Thoracic aorta (tissue), 2 donors: ENCODE results near the gene ZFYVE28. TPM values are rescaled to one million over a fixed set of nuclear protein-coding genes. Genes with fewer than 3 reads are reported as not detected.

ENCODE experiments used
- ATAC-seq: fragments of 150-250 bp; one replicate; pipeline ENCODE4 v1.8.0; 2017; ENCODE audit warnings: low read depth; ENCODE audit not compliant: insufficient number of reproducible peaks, low FRiP score
- DNase-seq: peaks from one replicate; pipeline ENCODE4 v3.0.0-alpha.2; 2020; ENCODE audit warnings: low spot score
- H3K27ac ChIP-seq, 2 donors: fragments of 200-600 bp; sonication (generic); 1 replicate in 1 of 2; 2 replicates in 1 of 2; pipeline ENCODE4 v1.5.1; 2016; ENCODE audit warnings: mild to moderate bottlenecking in 2 of 2, moderate library complexity in 2 of 2
- H3K27me3 ChIP-seq: fragments of 200-600 bp; sonication (generic); replicated peaks from 2 replicates; pipeline ENCODE4 v1.6.0; 2016; ENCODE audit warnings: mild to moderate bottlenecking; ENCODE audit not compliant: insufficient read depth
- H3K36me3 ChIP-seq: fragments of 200-600 bp; sonication (generic); one replicate; pipeline ENCODE4 v1.5.1; 2016
- H3K4me1 ChIP-seq, 2 donors: fragments of 200-600 bp; sonication (generic); 1 replicate in 1 of 2; 2 replicates in 1 of 2; pipeline versions ENCODE4 v1.5.1 to v1.6.0; 2016; ENCODE audit warnings: low read depth in 2 of 2, mild to moderate bottlenecking in 1 of 2; ENCODE audit not compliant: control insufficient read depth in 1 of 2
- H3K4me3 ChIP-seq: fragments of 200-600 bp; sonication (generic); 2 replicates; pipeline ENCODE4 v1.5.1; 2016; ENCODE audit warnings: mild to moderate bottlenecking
- H3K9me3 ChIP-seq: fragments of 200-600 bp; sonication (generic); 2 replicates; pipeline ENCODE4 v1.5.1; 2016
- total RNA-seq, 2 donors: library from RNA; depleted of rRNA; stranded (reverse); fragments of >200 nt; gene quantifications; one replicate each; pipeline versions ENCODE4 v1.1.0 to v1.2.3, GENCODE V29; 2016
- TF ChIP-seq, protein P1 (sequence below): fragments of 200-600 bp; sonication (generic); IDR thresholded peaks from one replicate; pipeline ENCODE4 v1.5.1; 2019; ENCODE audit warnings: antibody characterized with exemption

ZFYVE28 gene
- total RNA-seq, 2 donors from 2014 or later = 11.5 to 20.2 TPM

DNA sequence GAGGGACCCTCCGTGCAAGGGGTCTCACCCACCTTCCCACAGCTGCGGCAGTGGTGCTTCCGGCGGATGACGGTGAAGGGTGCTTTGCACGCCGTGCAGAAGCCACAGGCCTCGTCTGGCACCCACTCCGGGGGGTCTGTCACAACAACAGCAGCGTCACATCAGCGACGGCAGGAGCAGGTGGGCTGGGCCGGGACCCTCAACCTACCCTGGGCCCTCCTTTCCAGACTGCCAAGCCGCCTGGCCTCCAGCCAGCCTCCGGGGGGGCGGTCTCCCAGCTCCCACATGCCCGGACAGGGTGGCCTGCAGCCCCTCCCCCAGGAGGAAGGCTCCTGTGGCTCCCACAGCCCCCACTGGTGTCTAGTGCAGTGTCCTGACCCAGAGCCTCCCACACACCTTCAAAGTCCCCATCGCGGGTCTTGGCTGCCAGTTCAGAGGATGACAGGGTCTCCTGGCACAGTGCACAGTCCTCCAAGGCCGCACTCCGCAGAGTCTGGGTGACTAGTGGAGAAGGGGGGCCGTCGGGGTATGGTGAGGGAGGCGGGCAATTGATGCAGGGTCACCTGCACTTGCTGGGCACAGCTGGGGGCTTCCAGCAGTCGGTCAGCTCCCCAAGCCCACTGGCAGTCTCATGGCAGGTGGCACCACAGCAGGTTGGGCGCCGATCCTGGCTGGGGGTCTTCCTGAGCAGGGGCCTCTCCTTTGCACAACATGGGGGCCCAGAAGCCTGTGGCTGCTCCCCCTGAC, 147.0 kb downstream of the ZFYVE28 start:
- no peak overlapping the region for H3K27ac ChIP-seq
- H3K36me3 ChIP-seq = no peaks in the 10 kb centered on the region
- peaks cover 0 to 4% of the 10 kb centered on the region in 2 donors for H3K4me1 ChIP-seq
- no peaks in the 10 kb centered on the region for H3K27me3 ChIP-seq
- TF ChIP-seq, protein P1, sequence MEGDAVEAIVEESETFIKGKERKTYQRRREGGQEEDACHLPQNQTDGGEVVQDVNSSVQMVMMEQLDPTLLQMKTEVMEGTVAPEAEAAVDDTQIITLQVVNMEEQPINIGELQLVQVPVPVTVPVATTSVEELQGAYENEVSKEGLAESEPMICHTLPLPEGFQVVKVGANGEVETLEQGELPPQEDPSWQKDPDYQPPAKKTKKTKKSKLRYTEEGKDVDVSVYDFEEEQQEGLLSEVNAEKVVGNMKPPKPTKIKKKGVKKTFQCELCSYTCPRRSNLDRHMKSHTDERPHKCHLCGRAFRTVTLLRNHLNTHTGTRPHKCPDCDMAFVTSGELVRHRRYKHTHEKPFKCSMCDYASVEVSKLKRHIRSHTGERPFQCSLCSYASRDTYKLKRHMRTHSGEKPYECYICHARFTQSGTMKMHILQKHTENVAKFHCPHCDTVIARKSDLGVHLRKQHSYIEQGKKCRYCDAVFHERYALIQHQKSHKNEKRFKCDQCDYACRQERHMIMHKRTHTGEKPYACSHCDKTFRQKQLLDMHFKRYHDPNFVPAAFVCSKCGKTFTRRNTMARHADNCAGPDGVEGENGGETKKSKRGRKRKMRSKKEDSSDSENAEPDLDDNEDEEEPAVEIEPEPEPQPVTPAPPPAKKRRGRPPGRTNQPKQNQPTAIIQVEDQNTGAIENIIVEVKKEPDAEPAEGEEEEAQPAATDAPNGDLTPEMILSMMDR = no peak
- ATAC-seq (no peak), DNase-seq (no peak)
- H3K4me3 ChIP-seq = no peak overlapping the region
- no peaks in the 10 kb centered on the region for H3K9me3 ChIP-seq

DNA sequence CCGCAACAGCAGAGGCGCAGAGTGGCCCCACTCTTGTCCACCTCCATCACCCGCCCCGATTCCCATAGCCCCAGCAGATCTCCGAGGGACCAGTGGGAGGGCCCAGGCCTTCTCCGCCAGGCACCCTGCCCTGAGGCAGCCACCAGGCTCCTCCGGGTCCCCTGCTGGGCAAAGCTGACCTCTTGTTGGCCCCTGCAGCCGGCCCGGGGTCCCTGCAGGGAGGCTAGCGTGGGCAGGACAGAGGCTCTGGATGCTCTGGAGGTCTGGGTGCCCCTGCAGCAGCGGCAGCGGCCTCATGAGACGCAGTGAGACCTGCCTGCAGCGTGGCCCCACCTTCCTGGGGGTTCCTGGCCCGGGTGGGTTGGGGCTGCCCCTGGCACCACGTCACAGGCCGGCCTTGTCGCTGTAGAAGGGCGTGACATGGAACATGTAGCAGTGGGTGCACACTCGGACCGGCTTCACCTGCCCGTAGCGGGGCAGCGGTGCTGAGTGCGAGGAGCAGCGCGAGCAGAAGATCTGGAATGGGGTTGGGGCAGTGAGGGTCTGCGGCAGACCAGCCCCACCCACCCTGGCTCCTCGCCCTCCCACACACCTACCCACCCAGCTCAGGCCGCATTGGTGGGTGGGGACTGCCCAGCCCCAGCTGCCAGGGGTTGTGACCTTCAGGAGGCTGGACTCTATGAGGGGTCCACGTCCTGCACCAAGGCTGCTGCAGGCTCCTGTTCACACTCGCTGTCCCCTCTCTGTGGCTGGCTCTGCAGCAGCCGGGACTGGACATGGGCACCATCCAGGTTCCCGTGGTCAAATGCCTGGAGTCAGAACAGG, 147.9 kb downstream of the ZFYVE28 start:
- DNase-seq (no peak), ATAC-seq (no peak)
- TF ChIP-seq, protein P1 = no peak
- no peaks in the 10 kb centered on the region for H3K27me3 ChIP-seq
- no peak overlapping the region for H3K27ac ChIP-seq
- H3K4me3 ChIP-seq = no peak overlapping the region
- H3K4me1 ChIP-seq = peaks cover 0 to 13% of the 10 kb centered on the region in 2 donors
- no peaks in the 10 kb centered on the region for H3K9me3 ChIP-seq
- H3K36me3 ChIP-seq = no peaks in the 10 kb centered on the region

DNA sequence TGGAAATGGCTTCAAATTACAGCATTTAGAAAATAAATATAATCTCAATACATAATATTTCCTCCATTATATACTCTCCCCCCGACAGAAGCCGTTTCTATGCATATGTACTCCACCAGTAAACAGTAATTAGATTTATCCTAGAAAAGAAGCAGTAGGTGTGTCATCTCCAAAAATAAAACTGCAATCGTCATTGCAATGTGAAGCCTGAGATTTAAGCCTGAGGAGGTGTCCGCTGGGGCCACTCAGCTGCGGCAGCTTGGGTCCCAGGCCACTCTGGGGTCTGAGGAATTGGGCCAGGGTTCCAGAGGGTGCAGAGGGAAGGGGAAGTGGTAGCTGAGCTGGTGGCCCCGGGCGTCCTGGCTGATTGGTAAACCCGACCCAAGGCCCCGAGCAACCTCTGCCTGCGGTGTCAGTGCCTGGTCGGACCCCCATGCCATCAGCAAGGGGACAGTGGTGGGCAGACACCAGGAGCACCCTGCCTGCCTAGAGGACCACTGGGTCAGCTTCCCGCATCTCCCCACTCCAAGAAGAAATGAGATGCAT, 148.8 kb downstream of the ZFYVE28 start:
- DNase-seq (no peak), ATAC-seq (no peak)
- Histone ChIP-seq H3K27me3 (no peaks in the 10 kb centered on the region), H3K9me3 (no peaks in the 10 kb centered on the region), H3K4me3 (no peak overlapping the region), H3K36me3 (no peaks in the 10 kb centered on the region), H3K27ac (no peak overlapping the region), H3K4me1 (peaks cover 0 to 15% of the 10 kb centered on the region in 2 donors)
- TF ChIP-seq, protein P1 = no peak

DNA sequence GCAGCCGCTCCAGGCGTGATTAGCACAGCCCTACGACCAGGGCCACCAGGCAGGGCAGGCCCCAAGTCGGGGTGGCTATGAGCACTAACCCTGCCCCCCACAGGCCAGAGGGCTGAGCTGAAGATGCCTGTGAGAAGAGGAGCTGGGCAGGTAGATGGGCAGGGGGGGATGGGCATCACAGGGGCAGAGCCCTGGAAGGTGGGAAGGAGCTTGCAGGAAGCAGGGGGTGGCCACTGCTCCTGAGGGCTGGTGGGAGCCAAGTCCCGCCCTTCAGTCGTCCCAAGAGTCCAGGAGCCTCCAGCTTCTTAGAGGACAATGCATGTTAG, 149.3 kb downstream of the ZFYVE28 start:
- Histone ChIP-seq H3K9me3 (no peaks in the 10 kb centered on the region), H3K4me3 (no peak overlapping the region), H3K27me3 (no peaks in the 10 kb centered on the region), H3K36me3 (no peaks in the 10 kb centered on the region), H3K27ac (no peak overlapping the region), H3K4me1 (peaks cover 0 to 15% of the 10 kb centered on the region in 2 donors)
- ATAC-seq (no peak), DNase-seq (no peak)
- TF ChIP-seq, protein P1 = no peak
